ENCODE measurements around the gene TAF4.

TAF4 gene

DNA sequence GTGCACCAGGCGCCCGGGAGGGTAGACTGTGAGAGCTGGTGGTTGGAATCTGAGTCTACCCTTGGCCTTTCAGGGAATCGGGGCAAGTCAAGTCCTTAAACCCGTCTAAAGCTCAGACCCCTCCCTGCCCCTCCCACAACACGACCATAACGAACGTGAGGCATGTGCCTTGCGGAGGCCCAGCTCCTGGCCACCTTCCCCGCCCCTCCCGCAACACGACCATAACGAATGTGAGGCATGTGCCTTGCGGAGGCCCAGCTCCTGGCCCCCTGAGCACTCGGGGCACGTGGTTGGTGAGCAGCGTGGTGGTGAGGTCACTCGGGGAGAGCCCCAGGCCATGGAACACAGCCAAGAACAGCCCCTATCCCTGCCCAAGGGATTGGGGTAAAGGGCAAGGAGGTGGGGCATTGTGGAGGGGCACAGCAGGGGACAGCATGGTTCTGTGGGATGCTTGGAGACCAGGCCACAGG, 132.2 kb downstream of the TAF4 start:
- CTCF ChIA-PET = no interaction called here
- POLR2A ChIA-PET = no interaction called here
- TF ChIP-seq FOXA1 (IDR thresholded peaks at IDR 0.05) = no peak
- TF ChIP-seq TARDBP (IDR thresholded peaks at IDR 0.05) = no peak
- no peak for TF ChIP-seq SUZ12 (IDR thresholded peaks at IDR 0.05)
- TF ChIP-seq ARNT (IDR thresholded peaks at IDR 0.05) = no peak
- TF ChIP-seq, protein P1, sequence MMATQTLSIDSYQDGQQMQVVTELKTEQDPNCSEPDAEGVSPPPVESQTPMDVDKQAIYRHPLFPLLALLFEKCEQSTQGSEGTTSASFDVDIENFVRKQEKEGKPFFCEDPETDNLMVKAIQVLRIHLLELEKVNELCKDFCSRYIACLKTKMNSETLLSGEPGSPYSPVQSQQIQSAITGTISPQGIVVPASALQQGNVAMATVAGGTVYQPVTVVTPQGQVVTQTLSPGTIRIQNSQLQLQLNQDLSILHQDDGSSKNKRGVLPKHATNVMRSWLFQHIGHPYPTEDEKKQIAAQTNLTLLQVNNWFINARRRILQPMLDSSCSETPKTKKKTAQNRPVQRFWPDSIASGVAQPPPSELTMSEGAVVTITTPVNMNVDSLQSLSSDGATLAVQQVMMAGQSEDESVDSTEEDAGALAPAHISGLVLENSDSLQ (IDR thresholded peaks at IDR 0.05) = no peak
- no peak for TF ChIP-seq L3MBTL2 (conservative IDR thresholded peaks at IDR 0.05)
- TF ChIP-seq LEF1 (IDR thresholded peaks at IDR 0.05; ENCODE audit: borderline replicate concordance) = no peak
- no peak for TF ChIP-seq ZNF384 (IDR thresholded peaks at IDR 0.05)
- TF ChIP-seq FOXM1 (IDR thresholded peaks at IDR 0.05; ENCODE audit: borderline replicate concordance) = no peak
- no peak for TF ChIP-seq SP1 (IDR thresholded peaks at IDR 0.05)
- no peak for TF ChIP-seq FOXK2 (IDR thresholded peaks at IDR 0.05)
- no peak for TF ChIP-seq HDGF (IDR thresholded peaks at IDR 0.05; ENCODE audit: borderline replicate concordance)
- TF ChIP-seq NFRKB (IDR thresholded peaks at IDR 0.05) = no peak
- no peak for TF ChIP-seq BHLHE40 (IDR thresholded peaks at IDR 0.05; ENCODE audit: borderline replicate concordance)
- no peak for DNase-seq (ENCODE audit: extremely low spot score)

DNA sequence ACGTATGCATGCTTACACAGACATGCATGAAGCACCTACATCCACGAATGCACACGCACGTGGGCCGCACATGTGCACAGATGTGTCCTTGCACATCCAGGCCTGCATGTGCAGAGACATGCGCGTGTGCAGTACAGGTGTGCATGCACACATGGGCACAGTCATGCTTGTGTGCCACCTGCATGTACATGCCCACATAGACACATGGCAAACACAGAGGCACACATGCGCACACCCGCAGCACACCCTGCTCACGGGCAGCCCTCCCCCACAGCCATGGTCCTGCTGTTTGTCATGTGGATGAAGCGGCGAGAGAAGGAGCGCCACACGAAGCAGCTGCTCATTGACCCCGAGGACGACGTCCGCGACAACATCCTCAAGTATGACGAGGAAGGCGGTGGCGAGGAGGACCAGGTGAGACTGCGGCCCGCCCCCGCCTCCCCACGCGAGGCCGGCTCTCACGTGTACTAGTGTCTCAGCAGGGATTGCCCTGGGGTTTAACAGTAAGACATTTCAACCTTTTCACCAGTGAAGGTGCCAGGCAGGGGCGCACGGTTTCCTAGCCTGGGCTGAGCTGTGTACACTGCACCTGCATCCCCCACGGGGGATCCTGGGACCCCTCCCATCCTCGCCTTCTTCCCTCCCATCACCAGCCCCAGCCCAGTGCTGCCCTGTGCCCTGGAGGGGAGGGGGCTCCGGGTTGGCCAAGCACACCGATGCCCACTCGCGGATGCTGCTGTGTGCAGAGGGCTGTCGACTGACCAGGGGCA, 132.8 kb downstream of the TAF4 start:
- ChIA-PET POLR2A (no interaction called here), CTCF (no interaction called here)
- no peak for DNase-seq (ENCODE audit: extremely low spot score)
- TF ChIP-seq ZNF384 (IDR thresholded peaks at IDR 0.05) (no peak), ARNT (IDR thresholded peaks at IDR 0.05) (no peak), CTBP1 (IDR thresholded peaks at IDR 0.05; ENCODE audit: borderline replicate concordance) (no peak), FOXA1 (IDR thresholded peaks at IDR 0.05) (no peak), SUZ12 (IDR thresholded peaks at IDR 0.05) (no peak), TARDBP (IDR thresholded peaks at IDR 0.05) (no peak), L3MBTL2 (conservative IDR thresholded peaks at IDR 0.05) (no peak), FOXM1 (IDR thresholded peaks at IDR 0.05; ENCODE audit: borderline replicate concordance) (no peak), LEF1 (IDR thresholded peaks at IDR 0.05; ENCODE audit: borderline replicate concordance) (no peak), FOXK2 (IDR thresholded peaks at IDR 0.05) (no peak), HDGF (IDR thresholded peaks at IDR 0.05; ENCODE audit: borderline replicate concordance) (no peak), SP1 (IDR thresholded peaks at IDR 0.05) (no peak), BHLHE40 (IDR thresholded peaks at IDR 0.05; ENCODE audit: borderline replicate concordance) (no peak), NFRKB (IDR thresholded peaks at IDR 0.05) (no peak), ELF4 (IDR thresholded peaks at IDR 0.05) (no peak)
- TF ChIP-seq, protein P1 (IDR thresholded peaks at IDR 0.05) = no peak

DNA sequence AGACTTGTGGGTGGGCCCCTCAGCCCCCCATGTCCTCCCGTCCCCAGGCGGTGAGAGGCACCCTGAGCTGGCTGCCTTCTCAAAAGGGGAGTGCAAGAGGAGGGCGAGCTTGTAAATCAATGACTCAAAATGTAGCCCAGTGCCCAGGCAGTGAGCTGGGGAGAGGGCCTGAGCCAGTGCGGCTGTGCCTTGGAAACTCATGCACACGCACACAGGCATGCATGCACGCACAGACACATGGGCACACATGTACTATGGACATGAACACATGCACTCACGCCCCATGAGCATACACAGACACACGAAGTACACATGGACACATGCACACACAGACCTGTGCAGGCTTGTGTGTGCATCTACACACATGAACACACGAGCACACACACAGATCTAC, 133.5 kb downstream of the TAF4 start:
- DNase-seq (ENCODE audit: extremely low spot score) = no peak
- POLR2A ChIA-PET = no interaction called here
- TF ChIP-seq HDGF (IDR thresholded peaks at IDR 0.05; ENCODE audit: borderline replicate concordance) (no peak), CTBP1 (IDR thresholded peaks at IDR 0.05; ENCODE audit: borderline replicate concordance) (no peak), FOXK2 (IDR thresholded peaks at IDR 0.05) (no peak), FOXA1 (IDR thresholded peaks at IDR 0.05) (no peak), L3MBTL2 (conservative IDR thresholded peaks at IDR 0.05) (no peak)
- CTCF ChIA-PET = no interaction called here

DNA sequence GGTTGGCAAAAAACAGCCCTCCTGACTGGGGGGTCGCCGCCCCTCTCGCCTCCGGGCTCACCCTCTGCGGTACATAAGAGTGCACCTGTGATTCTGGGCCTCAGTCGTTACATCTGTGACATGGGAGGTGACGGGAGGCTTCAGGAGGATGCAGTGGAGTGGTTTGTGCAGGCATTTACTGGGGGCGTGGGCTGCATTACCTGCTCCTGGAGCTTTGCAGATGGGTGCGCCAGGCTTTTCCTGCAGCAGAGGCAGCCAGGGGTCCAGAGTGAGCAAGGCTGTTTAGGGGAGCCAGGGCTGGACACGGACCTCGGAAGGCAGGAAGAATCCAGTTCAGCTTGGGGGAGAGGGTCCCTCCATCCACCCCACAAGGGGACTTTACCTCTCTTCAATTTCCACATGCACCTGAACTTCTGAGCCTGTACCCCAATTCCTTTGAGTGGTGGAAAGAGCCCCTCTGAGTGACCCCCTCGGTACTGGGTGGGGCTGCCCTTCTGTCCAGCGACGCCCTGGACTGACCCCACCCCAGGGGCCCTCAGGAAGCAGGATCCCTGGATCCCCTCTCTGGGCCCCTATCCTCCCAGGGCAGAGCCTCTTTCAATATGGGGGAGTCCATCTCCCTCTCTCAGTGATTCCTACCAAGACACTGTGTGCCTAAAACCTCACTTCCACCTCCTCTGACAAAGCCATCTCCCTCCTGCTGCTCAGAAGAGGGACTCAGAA, 134.0 kb downstream of the TAF4 start:
- CTCF ChIA-PET = no interaction called here
- DNase-seq (ENCODE audit: extremely low spot score) = no peak
- TF ChIP-seq ARNT (IDR thresholded peaks at IDR 0.05) = no peak
- TF ChIP-seq FOXA1 (IDR thresholded peaks at IDR 0.05) = no peak
- TF ChIP-seq CTBP1 (IDR thresholded peaks at IDR 0.05; ENCODE audit: borderline replicate concordance) = no peak
- no peak for TF ChIP-seq NFRKB (IDR thresholded peaks at IDR 0.05)
- TF ChIP-seq, protein P1 (IDR thresholded peaks at IDR 0.05) = no peak
- TF ChIP-seq HDGF (IDR thresholded peaks at IDR 0.05; ENCODE audit: borderline replicate concordance) = no peak
- no peak for TF ChIP-seq ELF4 (IDR thresholded peaks at IDR 0.05)
- no peak for TF ChIP-seq SUZ12 (IDR thresholded peaks at IDR 0.05)
- no peak for TF ChIP-seq FOXM1 (IDR thresholded peaks at IDR 0.05; ENCODE audit: borderline replicate concordance)
- no peak for TF ChIP-seq SP1 (IDR thresholded peaks at IDR 0.05)
- TF ChIP-seq FOXK2 (IDR thresholded peaks at IDR 0.05) = no peak
- POLR2A ChIA-PET = no interaction called here

DNA sequence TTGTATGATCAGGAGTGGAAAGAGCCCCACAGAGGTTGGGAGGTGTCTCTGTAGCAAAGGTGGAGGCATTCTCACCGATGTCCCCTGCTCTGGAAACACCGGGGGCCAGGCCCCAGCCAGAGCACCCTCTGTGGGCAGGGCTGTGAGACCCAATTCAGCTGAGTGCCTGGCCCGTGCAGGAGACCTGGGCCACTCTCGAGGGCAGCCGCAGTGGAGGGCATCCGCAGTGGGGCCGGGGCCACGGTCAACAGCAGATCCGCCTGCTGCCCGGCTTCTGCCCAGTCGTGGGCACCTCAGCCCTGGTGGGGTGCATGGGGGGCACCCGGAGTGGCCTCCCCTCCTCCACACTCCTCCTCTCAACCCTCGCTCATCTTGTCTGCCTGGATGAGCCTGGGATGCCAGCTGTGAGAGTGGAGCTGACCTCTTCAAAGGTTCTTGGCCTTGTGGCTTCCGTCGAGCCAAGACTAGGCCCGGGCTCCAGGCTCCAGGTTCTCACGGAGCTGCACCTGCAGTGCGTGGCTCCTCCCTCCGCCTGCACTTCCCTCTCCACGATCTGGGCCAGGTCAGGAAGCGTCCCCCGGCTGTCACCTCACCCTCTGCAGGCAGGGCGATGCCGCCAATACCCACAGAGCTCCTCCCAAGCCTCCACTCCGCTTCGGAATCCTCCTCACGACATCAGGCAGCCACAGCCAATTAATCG, 134.8 kb downstream of the TAF4 start:
- POLR2A ChIA-PET = no interaction called here

More for the DNA sequence above, 134.8 kb downstream of the TAF4 start:
- CTCF ChIA-PET = no interaction called here
- no peak for DNase-seq (ENCODE audit: extremely low spot score)
- no peak for TF ChIP-seq TARDBP (IDR thresholded peaks at IDR 0.05)
- no peak for TF ChIP-seq FOXM1 (IDR thresholded peaks at IDR 0.05; ENCODE audit: borderline replicate concordance)
- TF ChIP-seq BHLHE40 (IDR thresholded peaks at IDR 0.05; ENCODE audit: borderline replicate concordance) = no peak
- no peak for TF ChIP-seq ARNT (IDR thresholded peaks at IDR 0.05)
- TF ChIP-seq, protein P1 (IDR thresholded peaks at IDR 0.05) = no peak
- TF ChIP-seq L3MBTL2 (conservative IDR thresholded peaks at IDR 0.05) = no peak
- no peak for TF ChIP-seq ZNF384 (IDR thresholded peaks at IDR 0.05)
- no peak for TF ChIP-seq FOXA1 (IDR thresholded peaks at IDR 0.05)
- TF ChIP-seq FOXK2 (IDR thresholded peaks at IDR 0.05) = no peak
- TF ChIP-seq LEF1 (IDR thresholded peaks at IDR 0.05; ENCODE audit: borderline replicate concordance) = no peak
- no peak for TF ChIP-seq HDGF (IDR thresholded peaks at IDR 0.05; ENCODE audit: borderline replicate concordance)
- TF ChIP-seq SUZ12 (IDR thresholded peaks at IDR 0.05) = no peak
- no peak for TF ChIP-seq SP1 (IDR thresholded peaks at IDR 0.05)
- TF ChIP-seq NFRKB (IDR thresholded peaks at IDR 0.05) = no peak
- no peak for TF ChIP-seq CTBP1 (IDR thresholded peaks at IDR 0.05; ENCODE audit: borderline replicate concordance)
- TF ChIP-seq ELF4 (IDR thresholded peaks at IDR 0.05) = no peak

All from HEK293T (cell line).